Psoas muscle (tissue), 8 donors: Measurements from ENCODE around the gene HAUS5. TPM values are rescaled to one million over a fixed set of nuclear protein-coding genes. Genes with fewer than 3 reads are reported as not detected.

Experiments
- ATAC-seq, 4 donors: fragments of 200-7000 bp; cut with Tn5 transposase; one replicate each; pipeline ENCODE4 v1.9.1; 2020; ENCODE audit warnings: moderate library complexity in 3 of 4, mild to moderate bottlenecking in 2 of 4
- DNase-seq, 2 donors: peaks; one replicate each; pipeline ENCODE4 v3.0.0-alpha.2; 2020
- H3K27ac ChIP-seq: fragments of 200-600 bp; one replicate; pipeline ENCODE4 v1.8.0; 2022
- H3K27me3 ChIP-seq, 3 donors: fragments of 200-600 bp in 1 of 3; one replicate each; pipeline versions ENCODE4 v1.6.1 to v1.8.0; 2013 to 2022; ENCODE audit warnings: low read length in 2 of 3, mild to moderate bottlenecking in 2 of 3, moderate library complexity in 1 of 3; ENCODE audit not compliant: insufficient read depth in 3 of 3
- H3K36me3 ChIP-seq, 2 donors: fragments of 200-600 bp in 1 of 2; one replicate each; pipeline versions ENCODE4 v1.6.1 to v1.8.0; 2013 to 2022; ENCODE audit warnings: low read depth in 1 of 2, mild to moderate bottlenecking in 1 of 2, moderate library complexity in 1 of 2; ENCODE audit not compliant: insufficient read depth in 1 of 2
- H3K4me1 ChIP-seq: fragments of 200-600 bp; one replicate; pipeline ENCODE4 v1.8.0; 2022
- H3K4me3 ChIP-seq: fragments of 200-600 bp; one replicate; pipeline ENCODE4 v1.8.0; 2022; ENCODE audit warnings: mild to moderate bottlenecking
- H3K9me3 ChIP-seq: fragments of 200-600 bp; one replicate; pipeline ENCODE4 v1.8.0; 2022
- whole genome bisulfite sequencing, 3 donors: extraction: QIAGEN DNeasy Blood & Tissue Kit; methylation state at CpG; one replicate each; pipeline versions ENCODE4 v1.1.6 to v1.1.7; 2013; 5-methylcytosine and 5-hydroxymethylcytosine counted together
- intact Hi-C, 2 donors: fragments of 100-400 bp; cut with DNase I; formaldehyde crosslinking; loops; one replicate each; pipeline versions ENCODE4 v1.11.0 to v1.14.2; 2022
- polyA plus RNA-seq, 3 donors: library from polyadenylated mRNA; stranded (reverse); fragments of 200-250 nt; gene quantifications; one replicate each; pipeline ENCODE4 v1.2.3, GENCODE V29; 2013
- total RNA-seq, 4 donors: library from RNA; stranded (reverse); fragmentation: NEBNext Ultra II Directional in 2 of 4; extraction: Animal tissue kit (Norgen Biotek cat#: 25700) in 2 of 4; gene quantifications; one replicate each; pipeline versions ENCODE4 v1.2.1 to v1.2.4, GENCODE V29; 2021 to 2023
- TF ChIP-seq, protein P1 (sequence below): fragments of 200-600 bp; IDR thresholded peaks from one replicate; pipeline ENCODE4 v1.8.0; 2022; ENCODE audit warnings: antibody characterized with exemption
- donor health status: healthy with polysubstance abuse.
- donor health status: DM: no; HTN: no; CAD: no; lungs with moderate emphysema.
- donor health status: Bipolar disorder and iron deficiency.
- donor health status: healthy.
- donor health status: DM: yes; HTN: yes; CAD: no.
- donor health status: DM: no; HTN: no; CAD: no.
- donor health status: DM: no; HTN: no; CAD: no.
- donor health status: DM: yes; HTN: yes; CAD: no.

The HAUS5 gene
- total and polyA plus RNA-seq, 7 donors: 2.5 to 6.1 (median 3.6) TPM

DNA sequence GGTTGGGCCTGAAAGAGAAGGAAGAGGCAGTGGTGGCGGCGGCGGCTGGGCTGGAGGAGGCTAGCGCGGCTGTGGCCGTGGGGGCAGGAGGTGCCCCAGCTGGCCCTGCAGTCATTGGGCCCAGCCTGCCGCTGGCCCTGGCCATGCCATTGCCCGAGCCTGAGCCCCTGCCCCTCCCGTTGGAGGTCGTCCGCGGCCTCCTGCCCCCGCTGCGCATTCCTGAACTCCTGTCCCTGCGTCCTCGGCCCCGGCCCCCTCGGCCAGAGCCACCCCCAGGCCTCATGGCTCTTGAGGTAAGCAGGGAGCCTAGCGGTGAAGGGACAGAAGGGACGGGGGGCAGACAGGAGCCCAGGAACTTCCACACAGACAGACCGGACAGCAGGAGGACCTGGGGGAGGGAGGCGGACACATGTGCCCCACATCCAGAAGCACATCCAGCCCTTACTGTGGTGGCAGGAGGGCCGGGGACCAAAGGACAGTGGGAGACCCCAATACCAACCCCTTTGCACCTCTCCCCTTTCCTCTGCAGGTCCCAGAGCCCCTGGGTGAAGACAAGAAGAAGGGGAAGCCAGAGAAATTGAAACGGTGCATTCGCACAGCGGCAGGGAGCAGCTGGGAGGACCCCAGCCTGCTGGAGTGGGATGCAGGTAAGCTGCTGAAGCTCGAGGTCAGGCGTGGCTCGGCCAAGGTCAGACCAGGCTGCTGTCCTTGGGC is 21.3 kb downstream of the HAUS5 start:
- no peaks in the 10 kb centered on the region for H3K27me3 ChIP-seq
- ATAC-seq (no peak), DNase-seq (no peak)
- WGBS, 3 donors: 88 to 92% (median 88%) methylated on average over 27 to 29 of the region's 29 CpGs
- intact Hi-C loops: no loop called here
- H3K9me3 ChIP-seq: no peaks in the 10 kb centered on the region
- TF ChIP-seq, protein P1, sequence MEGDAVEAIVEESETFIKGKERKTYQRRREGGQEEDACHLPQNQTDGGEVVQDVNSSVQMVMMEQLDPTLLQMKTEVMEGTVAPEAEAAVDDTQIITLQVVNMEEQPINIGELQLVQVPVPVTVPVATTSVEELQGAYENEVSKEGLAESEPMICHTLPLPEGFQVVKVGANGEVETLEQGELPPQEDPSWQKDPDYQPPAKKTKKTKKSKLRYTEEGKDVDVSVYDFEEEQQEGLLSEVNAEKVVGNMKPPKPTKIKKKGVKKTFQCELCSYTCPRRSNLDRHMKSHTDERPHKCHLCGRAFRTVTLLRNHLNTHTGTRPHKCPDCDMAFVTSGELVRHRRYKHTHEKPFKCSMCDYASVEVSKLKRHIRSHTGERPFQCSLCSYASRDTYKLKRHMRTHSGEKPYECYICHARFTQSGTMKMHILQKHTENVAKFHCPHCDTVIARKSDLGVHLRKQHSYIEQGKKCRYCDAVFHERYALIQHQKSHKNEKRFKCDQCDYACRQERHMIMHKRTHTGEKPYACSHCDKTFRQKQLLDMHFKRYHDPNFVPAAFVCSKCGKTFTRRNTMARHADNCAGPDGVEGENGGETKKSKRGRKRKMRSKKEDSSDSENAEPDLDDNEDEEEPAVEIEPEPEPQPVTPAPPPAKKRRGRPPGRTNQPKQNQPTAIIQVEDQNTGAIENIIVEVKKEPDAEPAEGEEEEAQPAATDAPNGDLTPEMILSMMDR: no peak
- no peak overlapping the region for H3K27ac ChIP-seq
- H3K36me3 ChIP-seq: peaks cover 4 to 89% of the 10 kb centered on the region in 2 donors
- H3K4me3 ChIP-seq: no peak overlapping the region
- H3K4me1 ChIP-seq: peaks cover 10% of the 10 kb centered on the region

DNA sequence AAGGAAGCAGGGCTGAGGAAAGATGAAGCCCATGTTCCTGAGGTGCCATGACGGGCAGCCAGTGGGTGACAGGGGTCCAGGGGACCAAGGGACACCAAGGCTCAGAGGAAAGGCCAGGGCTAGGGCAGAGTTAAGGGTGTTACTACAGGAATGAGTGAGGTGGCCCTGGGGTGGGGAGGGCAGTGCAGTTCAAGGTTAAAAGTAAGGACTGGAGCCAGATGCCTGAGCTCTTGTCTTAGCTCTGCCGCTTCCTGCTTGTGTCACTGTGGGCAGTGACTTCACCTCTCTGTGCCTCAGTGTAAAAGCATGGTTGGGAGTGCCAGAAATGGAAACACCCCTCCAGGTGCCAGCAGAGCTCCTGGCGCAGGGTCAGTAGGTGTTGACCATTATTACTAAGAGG is 24.1 kb downstream of the HAUS5 start:
- ATAC-seq: no peak

DNA sequence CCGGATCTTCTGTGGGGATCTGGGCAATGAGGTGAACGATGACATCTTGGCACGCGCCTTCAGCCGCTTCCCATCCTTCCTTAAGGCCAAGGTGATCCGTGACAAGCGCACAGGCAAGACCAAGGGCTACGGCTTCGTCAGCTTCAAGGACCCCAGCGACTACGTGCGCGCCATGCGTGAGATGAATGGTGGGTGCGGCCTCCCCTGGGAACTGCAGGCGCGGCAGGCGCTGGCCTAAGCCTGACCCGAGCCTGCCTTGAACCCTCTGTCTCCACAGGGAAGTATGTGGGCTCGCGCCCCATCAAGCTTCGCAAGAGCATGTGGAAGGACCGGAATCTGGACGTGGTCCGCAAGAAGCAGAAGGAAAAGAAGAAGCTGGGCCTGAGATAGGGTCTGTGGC is 24.6 kb downstream of the HAUS5 start:
- WGBS, 3 donors: 89 to 94% (median 93%) methylated on average over 24 to 25 of the region's 25 CpGs
- TF ChIP-seq, protein P1: no peak
- Histone ChIP-seq H3K36me3 (peaks cover 0 to 64% of the 10 kb centered on the region in 2 donors), H3K4me1 (no peaks in the 10 kb centered on the region), H3K9me3 (no peaks in the 10 kb centered on the region), H3K27me3 (no peaks in the 10 kb centered on the region), H3K27ac (no peak overlapping the region), H3K4me3 (no peak overlapping the region)
- ATAC-seq: no peak
- no peak for DNase-seq
- intact Hi-C loops: no loop called here

More for the DNA sequence above, 24.1 kb downstream of the HAUS5 start:
- WGBS, 3 donors: 67 to 96% (median 94%) methylated on average over 3 of the region's 3 CpGs
- Histone ChIP-seq H3K27me3 (no peaks in the 10 kb centered on the region), H3K27ac (no peak overlapping the region), H3K36me3 (peaks cover 0 to 69% of the 10 kb centered on the region in 2 donors), H3K4me3 (no peak overlapping the region), H3K4me1 (no peaks in the 10 kb centered on the region), H3K9me3 (no peaks in the 10 kb centered on the region)
- intact Hi-C loops: no loop called here
- DNase-seq: no peak
- TF ChIP-seq, protein P1: no peak

DNA sequence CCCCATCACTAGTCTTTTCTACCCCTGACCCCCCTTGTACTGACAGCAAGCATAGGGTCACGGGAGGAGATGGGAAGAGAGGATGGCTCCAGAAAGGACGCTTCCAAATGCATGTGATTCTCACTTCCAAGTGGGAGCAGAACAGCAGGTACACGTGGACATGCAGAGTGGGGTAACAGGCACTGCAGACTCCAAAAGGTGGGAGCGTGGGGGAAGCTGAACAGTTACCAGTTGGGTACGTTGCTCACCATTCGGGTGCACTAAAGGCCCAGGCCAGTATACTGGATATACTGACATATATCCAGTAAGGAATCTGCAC is 26.7 kb downstream of the HAUS5 start:
- WGBS, 3 donors: 34 to 44% (median 43%) methylated on average over 6 of the region's 6 CpGs
- no peak for DNase-seq
- intact Hi-C loops: no loop called here

More for the DNA sequence above, 26.7 kb downstream of the HAUS5 start:
- Histone ChIP-seq H3K27me3 (no peaks in the 10 kb centered on the region), H3K27ac (no peak overlapping the region), H3K4me1 (peaks cover 4% of the 10 kb centered on the region), H3K4me3 (no peak overlapping the region), H3K9me3 (no peaks in the 10 kb centered on the region), H3K36me3 (peaks cover 0 to 43% of the 10 kb centered on the region in 2 donors)
- TF ChIP-seq, protein P1: no peak
- ATAC-seq: no peak
